ENCODE data around the gene MKRN2.

GRCh38 chr3:12560505-12561190, 3.8 kb downstream of the MKRN2 start:
- no peak for TF ChIP-seq CTCF (IDR thresholded peaks at IDR 0.05)
- no peak for TF ChIP-seq POLR2A (IDR thresholded peaks at IDR 0.05)

Measured in testis (tissue), 2 donors.